ENCODE measurements around the gene CNGA2. TPM values are rescaled to one million over a fixed set of nuclear protein-coding genes. Genes with fewer than 3 reads are reported as not detected.

Gene CNGA2
- total and polyA plus RNA-seq, 2 experiments from 2014 or later, result not detected

DNA sequence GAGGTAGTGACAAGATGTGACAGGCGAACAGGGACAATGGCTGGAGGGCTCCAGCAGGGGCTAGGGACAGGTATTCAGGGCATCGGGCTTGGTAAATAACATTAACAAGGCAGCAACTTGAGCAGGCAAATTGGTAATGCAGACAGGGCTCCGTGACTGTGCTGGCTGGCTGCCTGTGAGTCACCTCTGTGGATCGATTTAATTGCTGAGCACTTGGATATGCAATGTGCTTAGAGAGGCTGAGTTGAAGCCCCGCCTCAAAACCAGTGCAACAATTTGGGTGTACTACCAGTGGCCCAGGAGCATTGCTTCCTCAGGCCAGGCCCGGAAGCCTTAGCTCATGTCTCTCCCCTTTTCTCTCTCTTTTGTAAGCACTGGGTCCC, 19.5 kb downstream of the CNGA2 start:
- H3K27me3 Mint-ChIP-seq (ENCODE audit: insufficient read depth, low read depth, poor library complexity), result peaks cover 5% of the 10 kb centered on the region

DNA sequence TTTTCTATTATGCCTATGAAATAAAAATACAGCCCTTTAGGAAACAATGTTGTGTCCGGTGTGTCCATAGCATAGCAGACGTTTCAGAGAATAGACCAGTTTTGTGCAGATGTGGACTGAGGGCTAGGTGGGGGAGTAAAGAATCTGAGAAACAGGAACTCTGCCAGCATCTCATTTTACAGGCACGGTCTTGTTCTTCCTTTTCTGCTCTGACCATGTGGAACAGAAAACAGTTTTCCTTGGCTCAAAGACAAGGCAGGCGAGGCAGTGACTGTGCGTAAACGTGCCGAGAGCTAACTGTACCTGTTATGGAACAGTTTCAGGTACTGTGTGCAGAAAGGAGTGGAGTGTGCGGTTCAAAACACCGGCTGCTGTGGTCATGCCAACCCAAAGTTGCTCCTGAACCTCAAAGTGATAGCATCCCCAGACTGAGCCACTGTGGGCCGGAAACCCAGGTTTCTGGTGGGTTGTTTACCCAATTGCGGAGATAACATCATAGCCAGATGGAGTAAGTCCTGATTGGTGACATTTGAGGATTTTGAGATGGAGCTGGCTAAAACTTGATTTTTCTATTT, 20.2 kb downstream of the CNGA2 start:
- Histone ChIP-seq H3F3A (replicated peaks; ENCODE audit: low read depth) (no peaks in the 10 kb centered on the region), H3K4me3 (no peak overlapping the region), H4K20me1 (replicated peaks; ENCODE audit: insufficient read depth) (no peaks in the 10 kb centered on the region), H3K9me2 (ENCODE audit: insufficient read depth) (no peaks in the 10 kb centered on the region), H3K36me3 (ENCODE audit: insufficient read depth) (no peaks in the 10 kb centered on the region), H3K4me2 (no peak overlapping the region), H2AFZ (no peak overlapping the region), H3K27me3 (ENCODE audit: insufficient read depth) (no peaks in the 10 kb centered on the region), H3K27ac (ENCODE audit: low read depth) (no peak overlapping the region), H3K4me1 (ENCODE audit: insufficient read depth) (no peaks in the 10 kb centered on the region), H3K79me2 (replicated peaks; ENCODE audit: insufficient read depth) (no peaks in the 10 kb centered on the region)
- Mint-ChIP-seq H3K4me3 (no peak overlapping the region), H3K9me3 (no peaks in the 10 kb centered on the region), H3K27ac (no peak overlapping the region), H3K27me3 (ENCODE audit: insufficient read depth, low read depth, poor library complexity) (peaks cover 5% of the 10 kb centered on the region), H3K36me3 (ENCODE audit: low read depth) (no peaks in the 10 kb centered on the region), H3K4me1 (peaks cover 3% of the 10 kb centered on the region; the same call in 2 of the 3 replicates)
- no peak for DNase-seq (ENCODE audit: low spot score)
- ATAC-seq, result no peak
- TF ChIP-seq, protein P1, sequence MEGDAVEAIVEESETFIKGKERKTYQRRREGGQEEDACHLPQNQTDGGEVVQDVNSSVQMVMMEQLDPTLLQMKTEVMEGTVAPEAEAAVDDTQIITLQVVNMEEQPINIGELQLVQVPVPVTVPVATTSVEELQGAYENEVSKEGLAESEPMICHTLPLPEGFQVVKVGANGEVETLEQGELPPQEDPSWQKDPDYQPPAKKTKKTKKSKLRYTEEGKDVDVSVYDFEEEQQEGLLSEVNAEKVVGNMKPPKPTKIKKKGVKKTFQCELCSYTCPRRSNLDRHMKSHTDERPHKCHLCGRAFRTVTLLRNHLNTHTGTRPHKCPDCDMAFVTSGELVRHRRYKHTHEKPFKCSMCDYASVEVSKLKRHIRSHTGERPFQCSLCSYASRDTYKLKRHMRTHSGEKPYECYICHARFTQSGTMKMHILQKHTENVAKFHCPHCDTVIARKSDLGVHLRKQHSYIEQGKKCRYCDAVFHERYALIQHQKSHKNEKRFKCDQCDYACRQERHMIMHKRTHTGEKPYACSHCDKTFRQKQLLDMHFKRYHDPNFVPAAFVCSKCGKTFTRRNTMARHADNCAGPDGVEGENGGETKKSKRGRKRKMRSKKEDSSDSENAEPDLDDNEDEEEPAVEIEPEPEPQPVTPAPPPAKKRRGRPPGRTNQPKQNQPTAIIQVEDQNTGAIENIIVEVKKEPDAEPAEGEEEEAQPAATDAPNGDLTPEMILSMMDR (conservative IDR thresholded peaks at IDR 0.05; ENCODE audit: low read depth in 2 of 2), result no peak
- no peak for TF ChIP-seq JUNB (IDR thresholded peaks at IDR 0.05; ENCODE audit: unreplicated experiment)
- TF ChIP-seq POLR2AphosphoS5 (IDR thresholded peaks at IDR 0.05; ENCODE audit: low read depth), result no peak
- TF ChIP-seq, protein P2, sequence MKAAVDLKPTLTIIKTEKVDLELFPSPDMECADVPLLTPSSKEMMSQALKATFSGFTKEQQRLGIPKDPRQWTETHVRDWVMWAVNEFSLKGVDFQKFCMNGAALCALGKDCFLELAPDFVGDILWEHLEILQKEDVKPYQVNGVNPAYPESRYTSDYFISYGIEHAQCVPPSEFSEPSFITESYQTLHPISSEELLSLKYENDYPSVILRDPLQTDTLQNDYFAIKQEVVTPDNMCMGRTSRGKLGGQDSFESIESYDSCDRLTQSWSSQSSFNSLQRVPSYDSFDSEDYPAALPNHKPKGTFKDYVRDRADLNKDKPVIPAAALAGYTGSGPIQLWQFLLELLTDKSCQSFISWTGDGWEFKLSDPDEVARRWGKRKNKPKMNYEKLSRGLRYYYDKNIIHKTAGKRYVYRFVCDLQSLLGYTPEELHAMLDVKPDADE (IDR thresholded peaks at IDR 0.05), result no peak
- TF ChIP-seq, protein P3, sequence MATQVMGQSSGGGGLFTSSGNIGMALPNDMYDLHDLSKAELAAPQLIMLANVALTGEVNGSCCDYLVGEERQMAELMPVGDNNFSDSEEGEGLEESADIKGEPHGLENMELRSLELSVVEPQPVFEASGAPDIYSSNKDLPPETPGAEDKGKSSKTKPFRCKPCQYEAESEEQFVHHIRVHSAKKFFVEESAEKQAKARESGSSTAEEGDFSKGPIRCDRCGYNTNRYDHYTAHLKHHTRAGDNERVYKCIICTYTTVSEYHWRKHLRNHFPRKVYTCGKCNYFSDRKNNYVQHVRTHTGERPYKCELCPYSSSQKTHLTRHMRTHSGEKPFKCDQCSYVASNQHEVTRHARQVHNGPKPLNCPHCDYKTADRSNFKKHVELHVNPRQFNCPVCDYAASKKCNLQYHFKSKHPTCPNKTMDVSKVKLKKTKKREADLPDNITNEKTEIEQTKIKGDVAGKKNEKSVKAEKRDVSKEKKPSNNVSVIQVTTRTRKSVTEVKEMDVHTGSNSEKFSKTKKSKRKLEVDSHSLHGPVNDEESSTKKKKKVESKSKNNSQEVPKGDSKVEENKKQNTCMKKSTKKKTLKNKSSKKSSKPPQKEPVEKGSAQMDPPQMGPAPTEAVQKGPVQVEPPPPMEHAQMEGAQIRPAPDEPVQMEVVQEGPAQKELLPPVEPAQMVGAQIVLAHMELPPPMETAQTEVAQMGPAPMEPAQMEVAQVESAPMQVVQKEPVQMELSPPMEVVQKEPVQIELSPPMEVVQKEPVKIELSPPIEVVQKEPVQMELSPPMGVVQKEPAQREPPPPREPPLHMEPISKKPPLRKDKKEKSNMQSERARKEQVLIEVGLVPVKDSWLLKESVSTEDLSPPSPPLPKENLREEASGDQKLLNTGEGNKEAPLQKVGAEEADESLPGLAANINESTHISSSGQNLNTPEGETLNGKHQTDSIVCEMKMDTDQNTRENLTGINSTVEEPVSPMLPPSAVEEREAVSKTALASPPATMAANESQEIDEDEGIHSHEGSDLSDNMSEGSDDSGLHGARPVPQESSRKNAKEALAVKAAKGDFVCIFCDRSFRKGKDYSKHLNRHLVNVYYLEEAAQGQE (IDR thresholded peaks at IDR 0.05; ENCODE audit: unreplicated experiment), result no peak
- no peak for TF ChIP-seq STAT1 (IDR thresholded peaks at IDR 0.05; ENCODE audit: unreplicated experiment)
- no peak for TF ChIP-seq ZNF114 (CRISPR knock-in tag; IDR thresholded peaks at IDR 0.05)

More for the DNA sequence above, 19.5 kb downstream of the CNGA2 start:
- Histone ChIP-seq H3K27ac (ENCODE audit: low read depth) (no peak overlapping the region), H3K4me2 (no peak overlapping the region), H3K79me2 (replicated peaks; ENCODE audit: insufficient read depth) (no peaks in the 10 kb centered on the region), H3K27me3 (ENCODE audit: insufficient read depth) (no peaks in the 10 kb centered on the region), H3F3A (replicated peaks; ENCODE audit: low read depth) (no peaks in the 10 kb centered on the region), H3K9me2 (ENCODE audit: insufficient read depth) (no peaks in the 10 kb centered on the region), H4K20me1 (replicated peaks; ENCODE audit: insufficient read depth) (no peaks in the 10 kb centered on the region), H2AFZ (no peak overlapping the region), H3K4me1 (ENCODE audit: insufficient read depth) (peaks cover under 1% of the 10 kb centered on the region; the same call in 1 of the 2 replicates), H3K36me3 (ENCODE audit: insufficient read depth) (no peaks in the 10 kb centered on the region), H3K4me3 (no peak overlapping the region)
- no peak overlapping the region for H3K4me3 Mint-ChIP-seq
- no peak overlapping the region for H3K27ac Mint-ChIP-seq
- TF ChIP-seq, protein P3 (IDR thresholded peaks at IDR 0.05; ENCODE audit: unreplicated experiment), result no peak
- TF ChIP-seq, protein P1 (conservative IDR thresholded peaks at IDR 0.05; ENCODE audit: low read depth in 2 of 2), result no peak
- no peak for TF ChIP-seq CREB1 (CRISPR knock-in tag; IDR thresholded peaks at IDR 0.05; ENCODE audit: low read depth)
- TF ChIP-seq NANOG (IDR thresholded peaks at IDR 0.05; ENCODE audit: borderline replicate concordance), result no peak
- no peak; the same call in 2 of the 3 replicates for ATAC-seq
- no peaks in the 10 kb centered on the region for H3K9me3 Mint-ChIP-seq
- no peak for DNase-seq (ENCODE audit: low spot score)
- H3K4me1 Mint-ChIP-seq, result peaks cover 10% of the 10 kb centered on the region; the same call in 2 of the 3 replicates
- H3K36me3 Mint-ChIP-seq (ENCODE audit: low read depth), result no peaks in the 10 kb centered on the region

Data from GM23338 (cell line).